GM23248 (cell line): ENCODE results near the gene PPP1R12B.
"Not testable (repeated sequence)": the region's sequence is repeated elsewhere in the genome, so short reads cannot be mapped to it uniquely, and the experiment has no call there.

Experiments
- EZH2 ChIP-seq: fragments of 200-600 bp; sonication (generic); IDR thresholded peaks from 2 replicates; pipeline ENCODE4 v1.6.1; 2018; ENCODE audit warnings: antibody characterized with exemption, mild to moderate bottlenecking; ENCODE audit not compliant: insufficient read depth, poor library complexity, severe bottlenecking
- EZH2phosphoT487 ChIP-seq: fragments of 200-600 bp; sonication (generic); IDR thresholded peaks from 2 replicates; pipeline ENCODE4 v1.6.1; 2018; ENCODE audit warnings: antibody characterized with exemption, moderate library complexity, mild to moderate bottlenecking, low read depth; ENCODE audit not compliant: insufficient read depth

DNA sequence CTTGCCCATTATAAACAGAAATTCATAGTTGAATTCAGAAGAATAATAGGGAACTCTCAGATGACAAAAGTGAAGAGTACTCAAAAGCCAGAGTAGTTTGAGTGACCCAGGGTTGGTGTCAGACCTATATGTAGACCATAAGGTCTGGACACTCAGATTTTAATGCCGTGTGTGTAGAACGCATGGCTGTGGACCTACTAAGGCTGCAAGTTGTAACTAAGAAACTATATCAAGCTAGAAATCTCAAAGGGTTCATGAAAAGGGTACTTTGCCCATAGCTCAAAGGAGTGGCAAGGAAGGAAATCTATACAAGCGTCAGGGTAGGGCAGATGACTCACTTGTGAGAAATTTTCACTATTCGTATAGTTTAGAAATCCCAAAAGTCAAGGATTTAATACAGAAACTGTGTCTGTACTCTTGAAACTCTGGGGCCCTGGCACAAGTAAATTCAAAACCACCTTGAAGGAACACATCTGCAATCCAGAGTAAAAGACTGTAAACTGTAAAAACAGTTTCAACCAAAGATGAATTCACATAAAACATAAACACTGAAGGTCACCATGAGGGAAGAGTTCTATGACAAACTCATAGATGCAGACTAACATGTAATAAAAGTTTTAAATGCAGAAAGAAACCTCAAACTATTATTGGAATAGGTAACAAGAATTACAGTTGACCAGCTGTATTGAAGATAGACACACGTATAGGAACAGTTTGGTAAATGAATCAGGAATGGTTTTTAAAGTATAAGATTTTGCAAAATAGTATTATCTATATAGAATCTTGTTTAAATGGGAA lies 108.1 kb downstream of the PPP1R12B start:
- TF ChIP-seq EZH2phosphoT487, EZH2: not testable (repeated sequence)
